GM13976 (cell line): ENCODE measurements around the gene VTI1A.

Experiments used
- DNase-seq: peaks from one replicate; pipeline ENCODE4 v3.0.0; 2012; ENCODE audit warnings: low spot score
- CTCF ChIP-seq: IDR thresholded peaks from 2 replicates; pipeline ENCODE4 v1.5.1; 2012; ENCODE audit warnings: borderline replicate concordance, mild to moderate bottlenecking; ENCODE audit not compliant: insufficient read depth; ENCODE audit errors: extremely low read depth, missing control alignments, control extremely low read depth
- in situ Hi-C: fragments of 300-500 bp; cut with MboI; formaldehyde crosslinking; loops from one replicate; pipeline ENCODE4 v1.12.0; 2022; ENCODE audit warnings: low sequenced_read_pairs, mixed read lengths, inconsistent platforms; ENCODE audit not compliant: unreplicated experiment

VTI1A gene

GRCh38 chr10:112409755-112410154 is 37.3 kb upstream of the VTI1A start:
- no peak for TF ChIP-seq CTCF

DNA sequence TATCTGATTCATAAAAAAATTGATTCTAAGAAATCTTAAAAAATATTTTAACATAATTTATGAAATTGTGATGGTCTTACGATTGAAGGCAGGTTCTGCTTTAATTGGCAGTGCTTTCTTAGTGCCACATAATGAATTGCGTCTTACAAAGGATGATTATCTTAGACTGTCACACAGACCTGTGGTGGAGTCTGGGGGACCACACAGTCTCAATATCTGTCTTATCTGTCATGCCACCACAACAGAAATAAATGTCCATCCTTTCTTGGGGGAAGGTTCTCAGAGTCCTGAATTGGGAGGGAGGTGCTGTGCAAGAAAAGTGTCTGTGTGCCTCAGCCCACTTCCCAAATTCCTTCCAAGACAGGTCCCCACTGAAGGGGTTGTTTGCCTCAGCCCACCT is 34.3 kb upstream of the VTI1A start:
- TF ChIP-seq CTCF: no peak
- in situ Hi-C loops: no loop called here
- DNase-seq: no peak

More at GRCh38 chr10:112409755-112410154, 37.3 kb upstream of the VTI1A start:
- in situ Hi-C loops: no loop called here
- no peak for DNase-seq

DNA sequence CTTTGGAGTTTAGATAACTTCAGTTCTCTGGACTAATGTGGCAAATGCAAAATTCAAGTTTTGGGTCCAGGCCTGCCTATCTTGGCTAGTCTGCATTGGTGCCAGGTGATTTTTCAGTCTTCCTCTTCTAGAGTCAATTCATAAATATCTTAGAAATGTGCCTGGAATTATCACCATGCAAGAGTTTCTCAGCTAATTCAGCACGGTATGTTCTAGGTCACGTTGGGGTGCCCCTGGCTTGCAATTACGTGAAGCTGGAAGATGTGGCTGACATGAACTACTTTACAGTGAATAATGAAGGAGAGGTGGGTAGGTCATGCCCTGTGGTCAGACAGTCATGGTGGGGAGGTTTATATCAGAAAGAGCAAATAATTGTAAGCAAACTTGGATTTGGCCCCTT is 25.3 kb upstream of the VTI1A start:
- no peak for TF ChIP-seq CTCF
- in situ Hi-C loops: no loop called here
- DNase-seq: no peak

DNA sequence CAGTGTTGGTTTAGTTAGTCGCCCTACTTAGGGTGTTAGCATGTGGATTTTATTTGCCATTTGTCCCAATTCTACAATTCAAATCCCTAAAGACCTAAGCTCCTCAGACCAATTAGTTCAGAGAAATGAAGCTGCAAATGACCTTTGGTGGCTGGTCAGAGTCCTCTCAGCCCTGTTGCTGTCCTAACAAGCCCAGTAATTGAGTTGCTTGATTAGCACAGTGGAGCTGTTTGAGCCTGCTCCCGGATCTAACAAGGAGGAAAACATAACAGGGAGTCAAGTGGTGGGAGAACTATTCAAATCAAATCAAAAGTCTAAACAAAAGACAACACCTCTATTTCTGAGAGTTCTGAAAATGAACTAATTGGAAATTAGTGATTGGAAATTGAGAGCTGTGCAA is 22.4 kb upstream of the VTI1A start:
- DNase-seq: no peak
- in situ Hi-C loops: no loop called here
- TF ChIP-seq CTCF: no peak

GRCh38 chr10:112426111-112426510 is 20.9 kb upstream of the VTI1A start:
- no peak for DNase-seq
- TF ChIP-seq CTCF: no peak
- in situ Hi-C loops: no loop called here

- DNase-seq: no peak
- no peak for TF ChIP-seq CTCF
- in situ Hi-C loops: no loop called here
These were observed 17.9 kb upstream of the VTI1A start for GRCh38 chr10:112429147-112429546.
